GM19397 (cell line): ENCODE data around the gene PLEKHH1.

Experiments
- ATAC-seq: cut with Tn5 transposase; IDR thresholded peaks from one replicate; pipeline ENCODE4 v1.9.1; 2021; ENCODE audit warnings: mild to moderate bottlenecking, moderate library complexity; ENCODE audit not compliant: unreplicated experiment

The PLEKHH1 gene

DNA sequence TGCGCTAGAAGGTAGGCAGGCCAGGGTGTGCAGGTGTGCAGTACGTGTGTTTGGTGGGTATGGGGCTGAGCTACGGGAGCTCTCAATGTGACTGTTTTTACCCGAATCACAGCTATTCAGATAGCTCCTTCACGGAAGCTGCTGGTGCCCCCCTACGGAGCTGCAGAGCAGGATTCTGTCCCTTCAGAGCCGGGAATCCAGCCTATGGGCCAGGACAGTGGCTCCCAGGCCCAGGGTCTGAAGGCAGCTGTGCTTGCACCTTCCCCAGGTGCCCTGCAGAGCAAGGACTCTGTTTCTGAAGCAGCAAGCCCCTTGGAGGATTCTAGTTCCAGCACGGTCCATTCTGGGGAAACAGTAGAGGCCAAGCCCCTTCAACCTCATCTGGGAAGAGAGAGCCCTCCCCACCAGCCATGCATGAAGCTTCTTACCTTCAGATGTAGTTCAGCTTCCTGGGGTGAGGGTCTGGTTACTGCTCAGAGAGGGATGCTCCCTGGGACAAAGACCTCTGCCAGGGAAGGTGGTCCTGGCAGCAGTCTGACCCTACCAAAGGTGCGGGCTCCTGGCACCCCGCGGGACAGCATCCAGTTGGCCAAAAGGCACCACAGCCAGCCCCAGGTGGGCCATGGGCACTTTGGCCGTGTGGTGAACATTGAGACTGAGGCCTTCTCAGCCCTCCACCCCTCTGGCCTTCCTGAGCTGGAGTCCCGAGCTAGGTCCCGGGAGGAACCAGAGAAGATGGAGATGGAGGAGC, 29.1 kb downstream of the PLEKHH1 start:
- ATAC-seq: no peak

GRCh38 chr14:67562776-67563150, 29.7 kb downstream of the PLEKHH1 start:
- no peak for ATAC-seq

DNA sequence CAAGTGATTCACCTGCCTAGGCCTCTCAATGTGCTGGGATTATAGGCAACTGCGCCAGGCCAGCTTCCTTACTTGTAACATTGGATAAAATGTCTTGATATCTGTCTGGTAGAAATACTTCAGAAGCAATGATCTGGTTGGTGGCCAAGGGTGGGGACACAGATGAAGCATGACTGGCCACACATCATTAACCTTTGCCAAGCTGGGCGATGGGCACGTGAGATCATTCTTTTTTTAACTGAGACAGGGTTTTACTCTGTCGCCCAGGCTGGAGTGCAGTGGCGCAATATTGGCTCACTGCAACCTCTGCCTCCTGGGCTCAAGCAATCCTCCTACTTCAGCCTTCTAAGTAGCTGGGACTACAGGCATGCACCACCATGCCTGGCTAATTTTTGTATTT, 31.1 kb downstream of the PLEKHH1 start:
- ATAC-seq: no peak

- ATAC-seq: no peak
Observed at GRCh38 chr14:67566908-67567307, 33.8 kb downstream of the PLEKHH1 start.

DNA sequence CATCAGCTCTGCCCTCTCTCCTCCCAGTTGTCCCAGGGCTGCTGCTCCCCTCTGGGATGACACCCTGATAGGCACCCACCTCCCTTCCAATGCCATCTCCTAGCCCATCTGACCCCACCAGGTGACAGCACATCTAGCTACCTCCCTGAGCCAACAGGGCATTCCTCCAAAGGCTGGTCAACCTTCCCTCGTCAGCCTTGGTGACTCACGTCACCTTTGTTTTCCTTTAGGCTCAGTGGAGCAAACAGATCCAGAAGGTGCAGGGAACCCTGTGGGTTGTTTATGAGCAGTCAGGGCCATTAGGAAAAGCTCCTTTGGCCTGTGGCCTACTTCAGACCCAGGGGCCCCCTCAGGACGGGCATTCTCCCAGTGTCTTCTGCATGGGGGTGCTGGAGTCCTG, 34.6 kb downstream of the PLEKHH1 start:
- ATAC-seq: no peak

GRCh38 chr14:67569011-67569650, 36.0 kb downstream of the PLEKHH1 start:
- no peak for ATAC-seq

- no peak for ATAC-seq
Observed at GRCh38 chr14:67569651-67570290, 36.7 kb downstream of the PLEKHH1 start.

- ATAC-seq: no peak
Observed at GRCh38 chr14:67570453-67570852, 37.4 kb downstream of the PLEKHH1 start.

GRCh38 chr14:67571275-67571990, 38.3 kb downstream of the PLEKHH1 start:
- ATAC-seq: peak; percentile 64

GRCh38 chr14:67571991-67572323, 38.9 kb downstream of the PLEKHH1 start:
- ATAC-seq: no peak

GRCh38 chr14:67572608-67573007, 39.5 kb downstream of the PLEKHH1 start:
- ATAC-seq: no peak

DNA sequence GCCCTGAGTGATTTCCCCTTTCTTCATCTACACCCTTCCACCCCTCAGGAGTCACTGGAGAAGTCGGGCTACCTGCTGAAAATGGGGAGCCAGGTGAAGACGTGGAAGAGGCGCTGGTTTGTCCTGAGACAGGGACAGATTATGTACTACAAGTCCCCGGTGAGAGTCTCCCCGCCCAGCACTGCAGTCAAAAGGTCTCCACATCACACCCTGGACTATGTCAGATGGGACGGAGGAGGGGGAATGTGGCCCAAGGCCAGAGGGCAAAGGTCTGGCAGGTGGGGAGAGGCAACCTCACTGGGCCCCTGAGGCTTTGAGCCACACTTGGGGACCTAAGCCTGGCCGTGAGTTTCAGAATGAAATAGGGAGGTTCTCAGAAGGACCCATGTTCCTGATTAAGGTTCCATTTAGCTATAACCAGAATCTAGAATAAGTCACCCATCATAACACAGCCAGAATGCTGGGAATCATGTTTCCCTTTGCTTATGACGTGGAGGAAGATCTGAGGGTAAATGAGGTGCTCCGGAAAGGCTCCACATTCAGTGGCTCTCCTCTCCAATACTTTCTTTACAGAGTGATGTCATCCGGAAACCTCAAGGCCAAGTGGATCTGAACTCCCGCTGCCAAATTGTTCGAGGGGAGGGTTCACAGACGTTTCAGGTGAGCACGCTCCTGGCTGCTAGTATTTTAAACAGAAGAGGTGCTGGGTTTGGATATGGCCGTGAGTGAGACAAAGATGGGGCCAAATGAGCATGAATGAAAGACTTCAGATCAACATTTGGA, 40.3 kb downstream of the PLEKHH1 start:
- no peak for ATAC-seq

- no peak for ATAC-seq
Observed at GRCh38 chr14:67574156-67574555, 41.1 kb downstream of the PLEKHH1 start.

- ATAC-seq: no peak
Observed at GRCh38 chr14:67574806-67575205, 41.7 kb downstream of the PLEKHH1 start.

DNA sequence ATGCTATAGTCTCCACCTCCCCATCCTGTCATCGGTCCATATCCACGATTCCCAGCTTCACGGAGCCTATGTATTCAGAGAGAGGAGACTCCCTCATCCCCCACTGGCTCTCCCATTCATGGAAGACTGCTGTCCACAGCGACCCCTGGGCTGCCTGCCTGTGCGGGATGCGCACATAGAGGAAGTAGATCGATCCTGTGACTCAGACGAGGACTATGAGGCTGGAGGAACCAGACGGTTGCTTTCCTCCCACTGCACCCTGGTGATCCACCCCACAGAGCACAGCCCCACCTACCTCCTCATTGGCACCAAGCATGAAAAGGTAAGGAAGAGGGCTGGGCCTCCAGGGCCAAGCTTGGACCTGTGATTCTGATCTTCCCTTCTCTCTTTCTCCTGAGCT, 42.6 kb downstream of the PLEKHH1 start:
- ATAC-seq: no peak

DNA sequence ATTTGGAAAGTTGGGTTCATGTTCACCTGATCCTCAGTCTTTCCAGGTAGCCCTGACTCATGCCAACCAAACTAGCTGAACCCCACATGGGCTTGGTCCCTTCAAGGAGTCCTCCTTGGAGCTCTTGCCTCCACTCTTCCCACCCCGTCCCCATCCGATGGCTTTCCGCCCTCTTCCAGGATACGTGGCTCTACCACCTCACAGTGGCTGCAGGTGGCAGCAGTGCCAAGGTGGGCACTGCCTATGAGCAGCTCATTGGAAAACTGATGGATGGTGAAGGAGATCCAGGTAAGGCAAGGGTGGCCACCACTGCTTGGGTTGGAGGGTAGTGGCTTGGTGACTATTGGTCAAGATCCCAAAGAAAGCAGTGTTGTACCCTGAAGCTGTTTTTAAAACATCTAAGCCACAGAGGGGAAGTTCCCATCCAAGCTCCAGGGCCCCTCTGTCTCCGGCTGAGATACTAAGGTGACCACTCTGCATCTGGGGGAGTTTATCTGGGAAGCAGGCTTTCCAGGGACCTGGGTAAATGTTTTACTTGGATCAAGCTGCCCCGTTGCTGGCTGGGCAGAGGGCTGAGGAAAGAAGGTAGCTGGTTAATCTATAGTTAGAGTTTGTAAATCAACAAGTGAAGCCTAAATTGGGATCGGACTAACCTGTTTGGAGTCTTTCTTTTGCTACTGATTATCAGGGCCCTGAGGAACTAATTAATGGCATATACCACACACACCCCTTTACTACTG, 43.3 kb downstream of the PLEKHH1 start:
- no peak for ATAC-seq

DNA sequence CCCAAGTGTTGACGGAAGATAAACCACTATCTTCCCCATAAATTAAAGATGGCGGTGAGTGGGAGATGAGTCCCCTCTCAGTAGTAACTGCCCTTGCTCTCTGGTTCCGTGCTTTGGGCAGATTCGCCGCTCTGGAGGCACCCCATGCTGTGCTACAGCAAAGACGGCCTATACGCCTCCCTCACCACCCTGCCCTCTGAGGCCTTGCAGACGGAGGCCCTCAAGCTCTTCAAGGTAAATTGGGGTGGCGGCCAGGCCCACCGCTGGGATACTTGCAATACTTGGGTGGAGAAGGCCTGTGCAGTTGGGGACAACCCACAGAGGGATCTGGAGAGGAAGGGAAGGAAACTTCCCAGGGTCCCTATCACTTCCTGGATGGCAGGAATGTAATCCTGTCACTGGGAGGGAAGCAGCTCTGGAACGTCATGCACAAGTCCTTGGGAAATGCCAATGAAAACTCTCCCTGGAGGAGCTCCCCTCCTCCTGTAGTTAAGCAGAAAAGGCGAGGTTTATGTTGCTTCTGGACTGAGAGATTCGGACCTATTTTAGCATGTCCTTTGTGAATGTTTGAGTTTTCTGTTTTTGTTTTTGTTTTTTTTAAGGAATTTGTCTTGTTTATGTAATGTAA, 44.2 kb downstream of the PLEKHH1 start:
- no peak for ATAC-seq

DNA sequence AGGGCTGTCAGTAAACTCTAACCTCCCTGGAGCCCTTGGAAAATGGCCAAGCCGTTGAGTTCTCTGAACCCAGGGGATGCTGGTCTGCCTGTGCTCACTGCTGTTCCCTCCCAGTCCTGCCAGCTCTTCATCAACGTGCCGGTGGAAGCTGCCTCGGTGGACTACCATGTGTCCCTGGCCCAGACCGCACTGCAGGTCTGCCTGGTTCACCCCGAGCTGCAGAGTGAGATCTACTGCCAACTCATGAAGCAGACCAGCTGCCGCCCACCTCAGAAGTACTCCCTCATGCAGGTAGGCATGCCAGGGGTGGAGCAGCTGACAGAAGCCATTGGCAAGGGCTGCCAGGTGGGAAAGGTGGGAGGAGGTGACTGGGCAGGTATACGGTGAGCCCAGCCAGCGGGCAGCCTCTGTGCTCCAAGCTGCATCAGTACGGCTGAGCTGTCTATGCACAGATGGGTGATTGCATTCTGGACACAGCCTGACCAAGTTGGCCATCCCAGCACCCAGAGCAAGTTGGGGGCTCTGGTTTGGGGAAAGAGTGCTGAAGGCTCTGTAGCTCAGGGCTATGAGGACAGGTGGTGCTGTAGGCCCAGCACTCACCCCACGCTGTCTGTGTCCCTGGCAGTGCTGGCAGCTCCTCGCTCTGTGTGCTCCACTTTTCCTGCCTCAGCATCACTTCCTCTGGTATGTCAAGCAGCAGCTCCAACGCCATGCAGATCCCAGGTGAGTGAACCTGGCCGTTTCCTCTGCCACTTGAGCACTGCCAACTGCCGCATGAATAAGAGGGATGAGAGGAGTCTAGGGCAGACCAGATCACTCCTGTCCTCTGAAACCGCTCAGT, 45.0 kb downstream of the PLEKHH1 start:
- ATAC-seq: no peak

GRCh38 chr14:67579040-67579439, 46.0 kb downstream of the PLEKHH1 start:
- ATAC-seq: no peak
